Measurements from ENCODE around the gene GNLY.
"Not testable (repeated sequence)": the region's sequence is repeated elsewhere in the genome, so short reads cannot be mapped to it uniquely, and the experiment has no call there.

The GNLY gene

DNA sequence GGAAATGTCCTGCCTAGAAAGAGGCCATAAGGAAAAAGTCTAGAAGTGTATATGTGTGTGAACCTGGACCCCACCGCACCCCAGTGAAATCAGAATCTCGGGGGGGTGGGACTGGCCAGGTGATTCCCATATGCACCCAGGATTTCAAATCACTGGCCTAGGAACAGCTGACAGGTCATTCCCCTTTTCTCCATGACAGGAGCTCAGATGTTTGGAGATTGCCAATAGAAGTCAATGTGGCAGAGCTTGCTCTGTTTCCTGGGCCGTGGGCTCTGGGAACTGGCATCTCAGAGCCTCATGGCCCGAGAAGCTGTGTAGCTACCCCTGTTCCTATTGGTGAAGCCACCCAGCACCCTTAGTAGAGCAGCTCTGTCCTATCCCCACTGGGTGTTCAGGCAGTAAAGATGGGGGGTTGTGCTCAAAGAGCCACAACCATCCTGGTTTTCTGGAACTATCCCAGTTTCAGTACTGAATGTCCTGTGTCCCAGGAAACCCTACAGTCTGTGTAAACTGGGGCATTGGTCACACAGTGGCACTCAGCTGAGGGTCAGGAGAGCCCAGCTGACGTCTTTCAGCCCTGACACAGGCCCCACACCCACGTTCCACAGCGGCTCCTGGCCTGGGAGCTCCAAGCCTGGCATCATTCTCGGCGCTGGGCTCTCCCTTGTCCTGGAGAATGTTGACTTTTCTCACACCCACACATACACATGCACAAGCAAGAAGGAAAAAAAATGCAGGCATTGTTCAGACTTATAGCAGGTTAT lies 18.9 kb downstream of the GNLY start:
- Histone ChIP-seq H3K79me2 (ENCODE audit: insufficient read depth, low read length) (no peaks in the 10 kb centered on the region), H2AFZ (ENCODE audit: low read depth, low read length, severe bottlenecking) (no peak overlapping the region), H3K4me2 (ENCODE audit: low read depth, low read length, poor library complexity, severe bottlenecking) (no peak overlapping the region), H3F3A (ENCODE audit: insufficient read depth) (no peaks in the 10 kb centered on the region), H4K20me1 (ENCODE audit: low read depth, low read length) (no peaks in the 10 kb centered on the region), H3K27ac (ENCODE audit: low read depth, low read length) (no peak overlapping the region), H3K9me2 (replicated peaks; ENCODE audit: insufficient read depth, low read length) (no peaks in the 10 kb centered on the region), H3K27me3 (ENCODE audit: low read length) (no peaks in the 10 kb centered on the region), H3K9ac (ENCODE audit: low read length) (no peak overlapping the region), H3K9me3 (ENCODE audit: insufficient read depth, low read length) (no peaks in the 10 kb centered on the region), H3K4me3 (ENCODE audit: insufficient read depth, low read length, poor library complexity, severe bottlenecking) (no peak overlapping the region), H3K36me3 (ENCODE audit: low read length) (no peaks in the 10 kb centered on the region)
- TF ChIP-seq CTCF (IDR thresholded peaks at IDR 0.05; ENCODE audit: insufficient read depth, low read length, poor library complexity, severe bottlenecking): no peak
- TF ChIP-seq EZH2phosphoT487 (conservative IDR thresholded peaks at IDR 0.05; ENCODE audit: low read length): no peak

DNA sequence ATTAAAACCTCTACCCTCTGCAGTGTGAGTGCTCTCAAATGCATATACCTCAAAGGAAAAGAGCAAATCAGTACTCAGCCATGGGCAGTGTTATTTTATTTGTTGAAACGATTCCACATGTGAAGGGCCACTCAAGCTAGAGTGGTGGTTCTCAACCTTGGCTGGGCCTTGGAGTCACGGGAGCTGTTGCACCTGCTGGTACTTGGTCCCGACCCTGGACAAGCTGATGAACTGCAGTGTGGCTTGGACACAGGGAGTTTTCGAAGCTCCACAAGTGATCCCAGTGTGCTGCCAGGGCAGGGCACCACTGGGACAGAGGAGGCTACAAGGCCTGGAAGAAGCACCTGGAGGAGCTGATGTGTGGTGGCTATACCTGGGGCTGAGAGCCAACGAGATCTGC lies 19.7 kb downstream of the GNLY start:
- Histone ChIP-seq H3K4me2 (ENCODE audit: low read depth, low read length, poor library complexity, severe bottlenecking) (no peak overlapping the region), H3K79me2 (ENCODE audit: insufficient read depth, low read length) (no peaks in the 10 kb centered on the region), H3K9me3 (ENCODE audit: insufficient read depth, low read length) (no peaks in the 10 kb centered on the region), H3K9ac (ENCODE audit: low read length) (no peak overlapping the region), H3F3A (ENCODE audit: insufficient read depth) (no peaks in the 10 kb centered on the region), H3K36me3 (ENCODE audit: low read length) (no peaks in the 10 kb centered on the region), H2AFZ (ENCODE audit: low read depth, low read length, severe bottlenecking) (no peak overlapping the region), H4K20me1 (ENCODE audit: low read depth, low read length) (no peaks in the 10 kb centered on the region), H3K27me3 (ENCODE audit: low read length) (no peaks in the 10 kb centered on the region), H3K9me2 (replicated peaks; ENCODE audit: insufficient read depth, low read length) (no peaks in the 10 kb centered on the region), H3K27ac (ENCODE audit: low read depth, low read length) (no peak overlapping the region), H3K4me3 (ENCODE audit: insufficient read depth, low read length, poor library complexity, severe bottlenecking) (no peak overlapping the region)
- TF ChIP-seq CTCF (IDR thresholded peaks at IDR 0.05; ENCODE audit: insufficient read depth, low read length, poor library complexity, severe bottlenecking) (no peak), EZH2phosphoT487 (conservative IDR thresholded peaks at IDR 0.05; ENCODE audit: low read length) (no peak)

- H3K27ac ChIP-seq (ENCODE audit: low read depth, low read length); H3K9me2 ChIP-seq (replicated peaks; ENCODE audit: insufficient read depth, low read length); H3F3A ChIP-seq (ENCODE audit: insufficient read depth); H3K9me3 ChIP-seq (ENCODE audit: insufficient read depth, low read length); H3K36me3 ChIP-seq (ENCODE audit: low read length); H4K20me1 ChIP-seq (ENCODE audit: low read depth, low read length); H3K4me3 ChIP-seq (ENCODE audit: insufficient read depth, low read length, poor library complexity, severe bottlenecking); H3K79me2 ChIP-seq (ENCODE audit: insufficient read depth, low read length); H3K9ac ChIP-seq (ENCODE audit: low read length); H2AFZ ChIP-seq (ENCODE audit: low read depth, low read length, severe bottlenecking); H3K27me3 ChIP-seq (ENCODE audit: low read length); H3K4me2 ChIP-seq (ENCODE audit: low read depth, low read length, poor library complexity, severe bottlenecking): not testable (repeated sequence)
These were observed 20.3 kb downstream of the GNLY start for GRCh38 chr2:85714421-85714820.

DNA sequence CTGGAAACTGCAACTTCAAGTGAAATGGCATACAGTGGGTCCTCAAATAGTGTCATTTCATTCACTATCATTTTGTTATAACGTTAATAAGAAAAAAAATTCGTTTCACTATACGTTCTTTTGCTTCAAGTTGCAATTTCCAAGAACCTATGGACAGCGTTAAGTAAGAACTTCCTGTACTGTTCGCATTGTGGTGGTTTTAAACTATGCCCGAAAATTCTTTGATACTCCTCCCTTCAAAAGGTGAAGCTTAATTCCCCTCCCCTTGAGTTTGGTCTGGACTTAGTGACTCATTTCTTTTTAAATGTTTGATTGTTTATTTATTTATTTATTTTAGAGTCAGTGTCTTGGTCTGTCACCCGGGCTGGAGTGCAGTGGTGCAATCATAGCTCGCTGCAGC lies 20.7 kb downstream of the GNLY start:
- no peak overlapping the region for H3K4me3 ChIP-seq (ENCODE audit: insufficient read depth, low read length, poor library complexity, severe bottlenecking)
- H3K27me3 ChIP-seq (ENCODE audit: low read length): no peaks in the 10 kb centered on the region
- H3K9me2 ChIP-seq (replicated peaks; ENCODE audit: insufficient read depth, low read length): no peaks in the 10 kb centered on the region
- H3K9ac ChIP-seq (ENCODE audit: low read length): no peak overlapping the region
- H2AFZ ChIP-seq (ENCODE audit: low read depth, low read length, severe bottlenecking): no peak overlapping the region
- H3K79me2 ChIP-seq (ENCODE audit: insufficient read depth, low read length): no peaks in the 10 kb centered on the region
- H3K36me3 ChIP-seq (ENCODE audit: low read length): no peaks in the 10 kb centered on the region
- no peaks in the 10 kb centered on the region for H3K9me3 ChIP-seq (ENCODE audit: insufficient read depth, low read length)
- H3K4me2 ChIP-seq (ENCODE audit: low read depth, low read length, poor library complexity, severe bottlenecking): no peak overlapping the region
- TF ChIP-seq EZH2phosphoT487 (conservative IDR thresholded peaks at IDR 0.05; ENCODE audit: low read length) (no peak), CTCF (IDR thresholded peaks at IDR 0.05; ENCODE audit: insufficient read depth, low read length, poor library complexity, severe bottlenecking) (no peak)
- H3F3A ChIP-seq (ENCODE audit: insufficient read depth): no peaks in the 10 kb centered on the region
- H3K27ac ChIP-seq (ENCODE audit: low read depth, low read length): no peak overlapping the region
- H4K20me1 ChIP-seq (ENCODE audit: low read depth, low read length): no peaks in the 10 kb centered on the region
